NB4 (cell line): ENCODE data around the gene GFOD1.

Source experiments
- DNase-seq: peaks from one replicate; pipeline ENCODE4 v3.0.0; 2010; ENCODE audit warnings: low read depth
- H3K4me3 ChIP-seq: one replicate; pipeline ENCODE4 v1.5.1; 2011; ENCODE audit warnings: mild to moderate bottlenecking, low read depth, low read length, moderate library complexity
- MYC ChIP-seq: IDR thresholded peaks from 2 replicates; pipeline ENCODE4 v1.6.1; 2011; ENCODE audit warnings: low read depth, low read length
- POLR2A ChIP-seq: IDR thresholded peaks from 2 replicates; pipeline ENCODE4 v1.6.1; 2011; ENCODE audit warnings: mild to moderate bottlenecking; ENCODE audit not compliant: insufficient read length; ENCODE audit errors: extremely low read depth
- TF ChIP-seq, protein P1 (sequence below): IDR thresholded peaks from one replicate; pipeline ENCODE4 v1.5.1; 2012; ENCODE audit warnings: low read depth, low read length
- TF ChIP-seq, protein P2 (sequence below): IDR thresholded peaks from 2 replicates; pipeline ENCODE4 v1.6.1; 2011; ENCODE audit warnings: low read depth, low read length

The GFOD1 gene

DNA sequence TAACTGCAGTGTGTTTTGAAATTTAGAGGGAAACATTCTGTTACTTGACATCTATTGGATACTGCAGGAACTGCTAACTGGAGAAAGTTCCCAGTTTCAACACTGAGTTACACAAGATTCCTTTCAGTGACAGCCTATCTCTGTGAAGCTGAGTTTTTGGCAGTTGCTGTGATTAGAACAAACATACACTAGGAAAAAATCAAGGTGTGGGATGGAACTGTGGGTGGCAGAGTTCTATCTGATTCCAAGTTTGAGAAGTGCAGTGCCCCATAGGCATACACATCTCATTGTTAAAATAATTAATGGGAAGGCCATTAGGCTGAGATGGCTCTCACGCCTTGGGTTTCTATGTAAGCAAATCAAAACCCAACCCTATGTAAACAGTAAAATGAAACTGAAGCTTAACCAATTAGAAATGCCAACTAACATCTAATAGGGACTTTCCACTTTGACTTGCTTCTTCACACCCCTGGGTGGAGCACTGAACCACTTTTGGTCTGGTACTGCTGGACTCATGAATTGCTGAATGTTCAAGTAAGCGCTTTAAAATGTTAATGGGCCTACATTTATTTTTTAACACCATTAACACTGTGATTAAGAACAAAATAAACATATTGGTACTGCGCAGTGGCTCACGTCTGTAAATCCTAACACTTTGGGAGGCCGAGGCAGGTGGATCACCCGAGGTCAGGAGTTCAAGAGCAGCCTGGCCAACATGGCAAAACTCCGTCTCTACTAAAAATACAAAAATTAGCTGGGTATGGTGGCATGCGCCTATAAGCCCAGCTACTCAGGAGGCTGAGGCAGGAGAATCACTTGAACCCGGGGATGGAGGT is 103.9 kb downstream of the GFOD1 start:
- no peak for DNase-seq
- H3K4me3 ChIP-seq: no peak overlapping the region
- TF ChIP-seq POLR2A (no peak), MYC (no peak)
- TF ChIP-seq, protein P1, sequence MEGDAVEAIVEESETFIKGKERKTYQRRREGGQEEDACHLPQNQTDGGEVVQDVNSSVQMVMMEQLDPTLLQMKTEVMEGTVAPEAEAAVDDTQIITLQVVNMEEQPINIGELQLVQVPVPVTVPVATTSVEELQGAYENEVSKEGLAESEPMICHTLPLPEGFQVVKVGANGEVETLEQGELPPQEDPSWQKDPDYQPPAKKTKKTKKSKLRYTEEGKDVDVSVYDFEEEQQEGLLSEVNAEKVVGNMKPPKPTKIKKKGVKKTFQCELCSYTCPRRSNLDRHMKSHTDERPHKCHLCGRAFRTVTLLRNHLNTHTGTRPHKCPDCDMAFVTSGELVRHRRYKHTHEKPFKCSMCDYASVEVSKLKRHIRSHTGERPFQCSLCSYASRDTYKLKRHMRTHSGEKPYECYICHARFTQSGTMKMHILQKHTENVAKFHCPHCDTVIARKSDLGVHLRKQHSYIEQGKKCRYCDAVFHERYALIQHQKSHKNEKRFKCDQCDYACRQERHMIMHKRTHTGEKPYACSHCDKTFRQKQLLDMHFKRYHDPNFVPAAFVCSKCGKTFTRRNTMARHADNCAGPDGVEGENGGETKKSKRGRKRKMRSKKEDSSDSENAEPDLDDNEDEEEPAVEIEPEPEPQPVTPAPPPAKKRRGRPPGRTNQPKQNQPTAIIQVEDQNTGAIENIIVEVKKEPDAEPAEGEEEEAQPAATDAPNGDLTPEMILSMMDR: no peak
- TF ChIP-seq, protein P2, sequence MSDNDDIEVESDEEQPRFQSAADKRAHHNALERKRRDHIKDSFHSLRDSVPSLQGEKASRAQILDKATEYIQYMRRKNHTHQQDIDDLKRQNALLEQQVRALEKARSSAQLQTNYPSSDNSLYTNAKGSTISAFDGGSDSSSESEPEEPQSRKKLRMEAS: no peak

DNA sequence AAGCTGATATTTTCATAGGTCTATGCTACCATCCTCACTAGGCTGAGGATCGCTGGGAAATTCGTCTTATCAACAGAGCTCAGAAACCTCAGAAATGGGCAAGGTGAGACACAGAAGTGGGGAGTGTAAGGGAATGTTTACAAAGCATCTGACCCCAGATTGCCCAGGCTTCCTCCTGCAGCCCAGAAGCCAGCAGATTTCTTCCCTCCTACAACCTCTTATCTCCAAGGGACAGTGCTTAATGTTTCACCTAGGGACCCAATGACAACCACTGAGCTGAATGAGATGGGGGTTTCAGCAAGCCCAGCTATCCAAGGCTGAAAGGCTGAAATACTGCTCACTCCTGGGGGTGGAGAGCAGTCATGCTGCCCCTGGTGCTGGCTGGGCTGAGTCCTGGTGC is 106.6 kb downstream of the GFOD1 start:
- no peak for DNase-seq
- H3K4me3 ChIP-seq: no peak overlapping the region
- no peak for TF ChIP-seq POLR2A
- no peak for TF ChIP-seq MYC
- TF ChIP-seq, protein P2: no peak
- TF ChIP-seq, protein P1: no peak

DNA sequence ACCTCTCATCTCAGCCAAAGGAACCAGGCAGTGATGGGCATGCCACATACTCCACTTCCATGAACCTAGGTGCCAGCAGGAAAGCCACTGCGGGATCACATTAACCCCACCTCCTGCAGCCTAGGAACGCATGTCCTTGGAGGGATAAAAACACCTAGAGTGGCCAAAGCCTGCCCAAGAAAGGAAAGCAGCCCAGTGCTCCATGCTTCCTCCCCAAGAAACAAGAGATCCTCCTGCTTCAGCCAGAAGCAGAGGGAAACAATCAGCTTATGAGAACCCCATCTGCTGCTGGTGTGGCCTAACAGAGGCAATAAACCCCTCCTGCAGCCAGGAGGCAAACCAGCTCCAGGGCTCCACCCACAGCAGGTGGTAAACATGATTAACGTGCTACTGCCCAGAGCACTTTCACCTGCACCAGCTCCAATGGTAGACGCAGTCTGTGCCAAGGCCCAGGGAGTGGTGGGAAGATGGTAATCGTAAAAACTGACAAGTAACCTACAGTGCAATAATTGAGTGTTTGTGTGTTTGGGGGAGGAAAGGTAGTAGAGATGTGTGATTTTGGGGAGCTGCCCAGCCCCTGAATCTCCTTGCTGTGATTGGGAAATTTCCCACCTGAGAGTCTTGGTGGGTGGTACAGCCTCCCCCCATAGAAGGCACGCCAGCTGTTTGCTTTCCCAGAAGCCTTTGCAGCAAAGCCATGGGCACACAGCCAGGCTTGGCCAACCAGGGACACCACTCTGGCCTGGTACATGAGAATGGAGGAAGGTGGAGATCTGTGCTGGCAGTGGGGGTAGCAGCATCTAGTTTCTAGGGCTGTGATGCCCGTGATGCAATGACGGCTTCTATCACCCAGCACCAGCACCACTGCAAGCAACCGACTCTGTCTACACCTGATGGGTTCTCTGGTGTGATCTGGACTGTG is 108.5 kb downstream of the GFOD1 start:
- TF ChIP-seq, protein P2: no peak
- TF ChIP-seq, protein P1: no peak
- TF ChIP-seq MYC: no peak
- no peak for TF ChIP-seq POLR2A
- H3K4me3 ChIP-seq: no peak overlapping the region
- no peak for DNase-seq

DNA sequence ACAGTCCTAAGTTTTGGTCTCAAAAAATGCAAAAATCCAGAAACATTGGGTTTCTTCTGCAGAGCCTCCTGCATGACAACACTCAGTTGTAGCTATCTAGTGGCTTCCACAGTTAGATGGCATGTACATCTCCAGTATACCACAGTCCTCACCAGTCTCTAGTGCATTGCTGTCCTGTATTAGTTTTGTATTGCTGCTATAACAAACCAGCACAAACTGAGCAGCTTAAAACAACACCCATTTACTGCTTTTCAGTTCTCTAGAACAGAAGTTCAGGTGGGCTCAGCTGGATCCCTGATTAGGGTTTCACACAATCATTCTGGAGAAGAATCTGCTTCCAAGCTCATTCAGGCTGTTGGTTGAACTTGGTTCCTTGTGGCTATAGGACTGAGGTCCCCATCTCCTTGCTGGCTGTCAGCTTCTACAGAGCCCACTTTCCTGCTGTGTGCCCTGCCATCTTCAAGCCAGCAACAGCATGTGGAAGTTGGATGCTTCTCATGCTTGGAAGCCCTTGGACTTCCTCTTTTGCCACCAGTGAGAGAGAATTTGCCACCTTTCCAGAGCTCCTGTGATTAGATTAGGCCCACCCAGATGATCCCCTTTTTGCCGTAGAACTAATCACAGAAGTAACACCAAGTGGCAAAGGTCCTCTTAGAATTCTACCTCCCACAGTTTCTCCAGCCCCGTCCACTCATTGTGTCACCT is 110.2 kb downstream of the GFOD1 start:
- TF ChIP-seq POLR2A: no peak
- no peak for TF ChIP-seq MYC
- TF ChIP-seq, protein P2: no peak
- H3K4me3 ChIP-seq: no peak overlapping the region
- peak; percentile 34 for DNase-seq

DNA sequence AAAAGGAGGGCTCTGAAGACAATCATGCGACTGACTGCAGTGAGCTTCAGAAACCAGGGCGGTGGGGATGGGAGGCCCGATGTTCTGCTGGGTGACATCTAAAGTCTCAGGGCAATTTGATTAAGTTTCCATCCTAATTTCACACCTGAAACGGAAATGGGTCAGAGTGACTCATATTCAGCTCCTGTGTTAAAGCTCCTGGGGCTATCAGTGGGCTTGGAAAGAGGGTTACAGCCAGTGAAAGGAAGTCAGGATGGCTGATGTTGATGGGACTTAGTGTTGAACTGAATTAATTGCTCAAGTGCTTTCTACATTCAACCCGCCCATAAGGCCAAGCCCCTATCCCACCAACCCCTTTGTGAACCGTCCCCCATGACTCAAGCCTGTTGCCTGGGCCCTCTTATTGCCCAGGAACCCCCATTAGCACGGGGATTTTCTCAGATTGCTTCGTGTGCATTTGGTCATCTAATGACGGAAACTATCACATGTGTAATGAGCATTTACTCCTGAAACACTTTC is 112.0 kb downstream of the GFOD1 start:
- TF ChIP-seq, protein P1: no peak
- TF ChIP-seq MYC: no peak
- DNase-seq: no peak
- no peak overlapping the region for H3K4me3 ChIP-seq
